MCF 10A (cell line): ENCODE data around the gene SPIRE1. TPM values are rescaled to one million over a fixed set of nuclear protein-coding genes. Genes with fewer than 3 reads are reported as not detected.
A peak's percentile ranks its signal among the peaks of the same experiment; 100 is the strongest.

Experiments
- BruUV-seq: library from RNA; stranded (reverse); fragments of 400-500 nt; replicated peaks from 2 replicates; lab custom pipeline; 2021; lab: Mats Ljungman, UMichigan
- CTCF ChIA-PET: fragments of 300-600 bp; sonication (Branson Sonifier 250); formaldehyde crosslinking; extraction: SDS; loops from one replicate; lab custom pipeline; 2021; ENCODE audit warnings: antibody characterized with exemption, inconsistent platforms; lab: Yijun Ruan, JAX
- POLR2A ChIA-PET: fragments of 300-600, 350-650 bp; sonication (Branson Sonifier 250); formaldehyde crosslinking; extraction: SDS; loops from one replicate; lab custom pipeline; 2020; ENCODE audit warnings: antibody characterized with exemption, inconsistent platforms; lab: Yijun Ruan, JAX
- DNase-seq: peaks from one replicate; pipeline ENCODE4 v3.0.0-alpha.2; 2018; ENCODE audit not compliant: unreplicated experiment
- H3K27ac Mint-ChIP-seq: one replicate; pipeline ENCODE4 v1.8.0; 2022; ENCODE audit warnings: mild to moderate bottlenecking, low read depth, mixed read lengths; ENCODE audit not compliant: unreplicated experiment
- H3K27me3 Mint-ChIP-seq: one replicate; pipeline ENCODE4 v1.8.0; 2022; ENCODE audit warnings: mixed read lengths; ENCODE audit not compliant: insufficient read depth, unreplicated experiment
- H3K36me3 Mint-ChIP-seq: one replicate; pipeline ENCODE4 v1.8.0; 2022; ENCODE audit warnings: mild to moderate bottlenecking, moderate library complexity, mixed read lengths; ENCODE audit not compliant: insufficient read depth, unreplicated experiment
- H3K4me1 Mint-ChIP-seq: one replicate; pipeline ENCODE4 v1.8.0; 2022; ENCODE audit warnings: mixed read lengths; ENCODE audit not compliant: insufficient read depth, unreplicated experiment
- H3K4me3 Mint-ChIP-seq: one replicate; pipeline ENCODE4 v1.8.0; 2022; ENCODE audit warnings: mild to moderate bottlenecking, moderate library complexity, mixed read lengths; ENCODE audit not compliant: unreplicated experiment
- H3K9me3 Mint-ChIP-seq: one replicate; pipeline ENCODE4 v1.8.0; 2022; ENCODE audit warnings: mixed read lengths; ENCODE audit not compliant: unreplicated experiment
- CTCF ChIP-seq: fragments of 200-600 bp; IDR thresholded peaks from one replicate; pipeline ENCODE4 v1.8.0; 2022; ENCODE audit warnings: antibody characterized with exemption, mild to moderate bottlenecking; ENCODE audit not compliant: unreplicated experiment
- intact Hi-C: fragments of 100-400 bp; cut with micrococcal nuclease; formaldehyde crosslinking; loops from 2 replicates; pipeline ENCODE4 v1.14.1; 2022
- total RNA-seq: library from RNA; stranded (reverse); gene quantifications from 2 replicates; pipeline ENCODE4 v1.2.3, GENCODE V29; 2022

SPIRE1 gene
- total RNA-seq, 1 experiment from 2014 or later = 78.2 TPM

- DNase-seq = peak; percentile 68
- H3K27me3 Mint-ChIP-seq = no peaks in the 10 kb centered on the region
- H3K27ac Mint-ChIP-seq = peak overlapping the region; percentile 76
- peaks cover 8% of the 10 kb centered on the region for H3K36me3 Mint-ChIP-seq
- no peak for TF ChIP-seq CTCF
- ChIA-PET POLR2A (interaction anchor here (0.6 to 2.9 kb wide), 7 partner anchors 10 to 369 kb away, joined by 3 to 13 read pairs (median 3); no protein-coding TSS in a partner anchor), CTCF (no interaction called here)
- H3K9me3 Mint-ChIP-seq = no peaks in the 10 kb centered on the region
- H3K4me3 Mint-ChIP-seq = peak overlapping the region; percentile 3
- H3K4me1 Mint-ChIP-seq = peaks cover 36% of the 10 kb centered on the region
- no TSS peak for BruUV-seq
- intact Hi-C loops = no loop called here
These were observed 5.0 kb downstream of the SPIRE1 start for GRCh38 chr18:12652861-12653401.

- CTCF ChIA-PET = no interaction called here
- Mint-ChIP-seq H3K4me3 (no peak overlapping the region), H3K36me3 (peaks cover 15% of the 10 kb centered on the region), H3K9me3 (no peaks in the 10 kb centered on the region), H3K27me3 (no peaks in the 10 kb centered on the region), H3K4me1 (peaks cover 34% of the 10 kb centered on the region), H3K27ac (peak overlapping the region; percentile 76)
- POLR2A ChIA-PET = interaction anchor here (1.3 to 2.9 kb wide), 4 partner anchors 11 to 66 kb away, joined by 3 to 13 read pairs (median 6); no protein-coding TSS in a partner anchor
- TF ChIP-seq CTCF = no peak
- intact Hi-C loops = no loop called here
- no peak for DNase-seq
- BruUV-seq = no TSS peak
These were observed 6.3 kb downstream of the SPIRE1 start for GRCh38 chr18:12651651-12652050.

DNA sequence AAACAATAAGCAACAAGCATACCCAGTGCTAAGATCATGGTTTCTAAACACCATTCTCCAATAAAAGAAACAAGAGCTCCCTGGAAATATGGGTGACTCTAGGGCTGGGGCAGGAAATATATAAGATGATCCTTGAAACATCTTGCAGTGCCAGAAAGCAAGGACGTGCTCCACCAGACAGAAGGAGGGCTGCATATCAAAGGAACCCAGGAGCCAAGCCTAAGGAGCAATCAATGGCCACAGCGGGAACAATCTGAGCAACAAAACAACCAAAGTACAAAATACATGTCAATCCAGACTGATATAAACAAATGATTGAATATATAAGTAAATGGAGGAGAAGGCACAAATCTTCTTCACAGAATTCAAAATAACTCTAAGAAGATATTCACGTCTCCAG lies 10.1 kb downstream of the SPIRE1 start:
- Mint-ChIP-seq H3K27ac (no peak overlapping the region), H3K36me3 (peaks cover 7% of the 10 kb centered on the region), H3K27me3 (no peaks in the 10 kb centered on the region), H3K9me3 (no peaks in the 10 kb centered on the region), H3K4me3 (no peak overlapping the region), H3K4me1 (peaks cover 35% of the 10 kb centered on the region)
- no TSS peak for BruUV-seq
- intact Hi-C loops = no loop called here
- no peak for TF ChIP-seq CTCF
- ChIA-PET POLR2A (interaction anchor here (1.2 kb wide), 1 partner anchor 112 kb away, joined by 3 read pairs; no protein-coding TSS in a partner anchor), CTCF (no interaction called here)
- no peak for DNase-seq

DNA sequence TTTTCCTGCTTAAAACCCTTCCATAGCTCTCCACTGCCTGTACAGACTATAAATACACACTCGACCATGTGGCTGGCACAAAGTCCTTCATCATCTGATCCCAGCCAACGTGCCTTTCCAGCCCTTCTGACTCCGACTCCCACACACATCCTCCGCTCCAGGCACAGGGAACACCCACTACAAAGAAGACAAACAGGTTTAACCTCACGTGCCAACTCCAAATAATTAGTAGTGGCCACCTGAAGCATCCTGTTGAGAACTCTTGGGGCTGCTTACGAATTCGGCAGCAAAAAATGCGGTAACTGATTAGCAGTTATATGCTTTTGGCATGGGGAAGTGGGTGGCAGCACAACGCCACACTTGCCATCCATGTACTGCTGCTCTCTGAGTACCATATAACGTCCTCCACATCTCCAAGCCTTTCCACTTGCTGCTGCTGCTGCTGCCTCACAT lies 12.1 kb downstream of the SPIRE1 start:
- CTCF ChIA-PET = interaction anchor here (0.7 to 1.4 kb wide), 2 partner anchors 107 to 170 kb away, joined by 3 read pairs; no protein-coding TSS in a partner anchor
- H3K9me3 Mint-ChIP-seq = no peaks in the 10 kb centered on the region
- H3K4me3 Mint-ChIP-seq = no peak overlapping the region
- H3K4me1 Mint-ChIP-seq = peaks cover 30% of the 10 kb centered on the region
- H3K36me3 Mint-ChIP-seq = peaks cover 7% of the 10 kb centered on the region
- H3K27ac Mint-ChIP-seq = no peak overlapping the region
- POLR2A ChIA-PET = interaction anchor here (0.8 to 1.6 kb wide), 3 partner anchors 10 to 42 kb away, joined by 3 to 4 read pairs (median 4); no protein-coding TSS in a partner anchor
- no peak for DNase-seq
- no peaks in the 10 kb centered on the region for H3K27me3 Mint-ChIP-seq
- BruUV-seq = no TSS peak
- intact Hi-C loops = no loop called here
- TF ChIP-seq CTCF = no peak
